K562 (cell line): Measurements from ENCODE around the gene LPIN2. TPM values are rescaled to one million over a fixed set of nuclear protein-coding genes. Genes with fewer than 3 reads are reported as not detected.

ENCODE experiments used
- ATAC-seq: fragments of 200-7000 bp; cut with Tn5 transposase; 3 replicates; pipeline ENCODE4 v1.9.1; 2020; ENCODE audit warnings: moderate library complexity
- BruUV-seq: library from RNA; stranded (reverse); fragments of 400-500 nt; replicated peaks from 2 replicates; lab custom pipeline; 2021; lab: Mats Ljungman, UMichigan
- CTCF ChIA-PET: fragments of 300-600 bp; formaldehyde crosslinking; extraction: SDS; loops from one replicate; lab custom pipeline; 2021; ENCODE audit warnings: low intra/inter-chr PET ratio; lab: Yijun Ruan, JAX
- POLR2A ChIA-PET: fragments of 300-600, 350-650 bp; sonication (Branson Sonifier 250); formaldehyde crosslinking; extraction: SDS; loops from one replicate; lab custom pipeline; 2021; ENCODE audit warnings: antibody characterized with exemption, inconsistent platforms; lab: Yijun Ruan, JAX
- DNase-seq, 4 experiments: peaks; one replicate each; pipeline versions ENCODE4 v3.0.0 to v3.0.0-alpha.2; 2011 to 2018; ENCODE audit warnings: low spot score in 3 of 4, mixed read lengths in 3 of 4; ENCODE audit errors: extremely low read depth in 1 of 4
- FAIRE-seq: peaks from 2 replicates; lab custom pipeline; 2011; peaks lifted over from hg19 to GRCh38; lab: Jason Lieb, UNC
- H2AFZ ChIP-seq: 2 replicates; pipeline ENCODE4 v1.6.0; 2011; ENCODE audit warnings: low read depth, low read length, control low read depth, inconsistent platforms
- H3K27ac ChIP-seq: fragments of 200-600 bp; 3 replicates; pipeline ENCODE4 v1.8.0; 2011; ENCODE audit warnings: low read depth, mild to moderate bottlenecking, control low read depth, inconsistent platforms, low read length, moderate library complexity, mixed read lengths; ENCODE audit errors: extremely low read depth
- H3K27me3 ChIP-seq, 2 experiments: fragments of 300-600 bp in 1 of 2; 2 replicates in 1 of 2; 3 replicates in 1 of 2; pipeline versions ENCODE4 v1.6.0 to v1.8.0; 2011; ENCODE audit warnings: inconsistent platforms in 2 of 2, low read length in 2 of 2, mild to moderate bottlenecking in 1 of 2, mixed read lengths in 1 of 2, moderate library complexity in 1 of 2; ENCODE audit not compliant: control insufficient read depth in 2 of 2, insufficient read depth in 2 of 2
- H3K36me3 ChIP-seq: fragments of 300-600 bp; 3 replicates; pipeline ENCODE4 v1.8.0; 2011; ENCODE audit warnings: mild to moderate bottlenecking, low read length, inconsistent platforms; ENCODE audit not compliant: control insufficient read depth, insufficient read depth
- H3K4me1 ChIP-seq, 2 experiments: fragments of 200-600 bp in 1 of 2; replicated peaks in 1 of 2; 2 replicates in 1 of 2; 3 replicates in 1 of 2; pipeline versions ENCODE4 v1.5.1 to v1.8.0; 2011; ENCODE audit warnings: inconsistent platforms in 2 of 2, low read length in 2 of 2, mild to moderate bottlenecking in 1 of 2, mixed read lengths in 1 of 2, moderate library complexity in 1 of 2; ENCODE audit not compliant: control insufficient read depth in 2 of 2, insufficient read depth in 2 of 2
- H3K4me2 ChIP-seq: 2 replicates; pipeline ENCODE4 v1.6.1; 2011; ENCODE audit warnings: low read length, control low read depth, inconsistent platforms, mixed read lengths; ENCODE audit not compliant: insufficient read depth
- H3K4me3 ChIP-seq: fragments of 200-600 bp; sonication (generic), shearing (Covaris generic); 2 replicates; pipeline ENCODE4 v1.5.1; 2016; ENCODE audit warnings: control low read depth, inconsistent platforms
- H3K79me2 ChIP-seq: fragments of 200-600 bp; 3 replicates; pipeline ENCODE4 v1.8.0; 2011; ENCODE audit warnings: low read length, inconsistent platforms; ENCODE audit not compliant: control insufficient read depth, insufficient read depth
- H3K9ac ChIP-seq, 2 experiments: 2 replicates each; pipeline versions ENCODE4 v1.6.0 to v1.6.1; 2011; ENCODE audit warnings: low read depth in 2 of 2, low read length in 2 of 2, control low read depth in 1 of 2, inconsistent platforms in 1 of 2, mild to moderate bottlenecking in 1 of 2, mixed read lengths in 1 of 2; ENCODE audit not compliant: insufficient read depth in 1 of 2
- H3K9me1 ChIP-seq: one replicate; pipeline ENCODE4 v1.6.0; 2011; ENCODE audit warnings: inconsistent platforms, mild to moderate bottlenecking, low read length, moderate library complexity; ENCODE audit not compliant: control insufficient read depth, insufficient read depth
- H3K9me3 ChIP-seq: replicated peaks from 2 replicates; pipeline ENCODE4 v1.5.1; 2011; ENCODE audit warnings: low read depth, low read length, inconsistent platforms; ENCODE audit not compliant: control insufficient read depth, insufficient read depth
- H4K20me1 ChIP-seq: replicated peaks from 2 replicates; pipeline ENCODE4 v1.6.1; 2011; ENCODE audit warnings: low read length, inconsistent platforms, mixed read lengths; ENCODE audit not compliant: control insufficient read depth, insufficient read depth
- AFF1 ChIP-seq, 2 experiments: fragments of 450-650 bp; IDR thresholded peaks; 2 replicates each; pipeline ENCODE4 v1.6.1; 2018; ENCODE audit warnings: mild to moderate bottlenecking in 2 of 2, low read depth in 1 of 2; ENCODE audit not compliant: partially characterized antibody in 2 of 2
- CHAMP1 ChIP-seq: fragments of 450-650 bp; IDR thresholded peaks from 2 replicates; pipeline ENCODE4 v1.6.1; 2016; ENCODE audit warnings: mild to moderate bottlenecking
- FOSL1 ChIP-seq: fragments of 200-800 bp; sonication (Bioruptor generic); conservative IDR thresholded peaks from 2 replicates; pipeline ENCODE4 v1.6.1; 2016; ENCODE audit warnings: missing genetic modification characterization, missing compliant biosample characterization
- PATZ1 ChIP-seq: fragments of 250-450 bp; sonication (Bioruptor Pico); IDR thresholded peaks from 2 replicates; pipeline ENCODE4 v1.5.0; 2020; ENCODE audit warnings: mild to moderate bottlenecking, borderline replicate concordance
- PCBP1 ChIP-seq: fragments of 200-400 bp; formaldehyde crosslinking; IDR thresholded peaks from 2 replicates; pipeline ENCODE4 v1.6.1; 2018; ENCODE audit warnings: mild to moderate bottlenecking, low read depth, low read length; ENCODE audit not compliant: poor library complexity, severe bottlenecking
- POU5F1 ChIP-seq: fragments of 150-350 bp; IDR thresholded peaks from 2 replicates; pipeline ENCODE4 v1.6.1; 2014; ENCODE audit warnings: borderline replicate concordance, low read length, low read depth, mild to moderate bottlenecking; ENCODE audit not compliant: partially characterized antibody
- PREB ChIP-seq: sonication (generic); formaldehyde crosslinking; IDR thresholded peaks from 2 replicates; pipeline ENCODE4 v1.8.1; 2023; ENCODE audit warnings: mild to moderate bottlenecking, missing genetic modification reagents
- SMAD3 ChIP-seq: fragments of 450-650 bp; formaldehyde crosslinking; conservative IDR thresholded peaks from 2 replicates; pipeline ENCODE4 v1.4.0; 2020; ENCODE audit warnings: mild to moderate bottlenecking
- TBL1XR1 ChIP-seq, 2 experiments: IDR thresholded peaks; 2 replicates each; pipeline ENCODE4 v1.6.1; 2012; ENCODE audit warnings: improper control_type of control experiment in 2 of 2, low read length in 2 of 2, mild to moderate bottlenecking in 1 of 2
- TCF15 ChIP-seq: fragments of 250-450 bp; sonication (Bioruptor Pico); IDR thresholded peaks from 2 replicates; pipeline ENCODE4 v1.8.0; 2022; ENCODE audit warnings: moderate library complexity, mild to moderate bottlenecking, inconsistent platforms
- WGBS: fragments of 100-300 bp; shearing (Covaris generic); methylation state at CpG from one replicate; pipeline ENCODE4 v1.1.6; 2016; ENCODE audit warnings: low coverage, mixed read lengths; ENCODE audit not compliant: insufficient coverage; ENCODE audit errors: missing lambda C conversion rate; 5-methylcytosine and 5-hydroxymethylcytosine counted together
- in situ Hi-C: fragments of 300-500 bp; cut with MboI; formaldehyde crosslinking; loops from 4 replicates; pipeline ENCODE4 v1.15.0; 2018; ENCODE audit warnings: inconsistent platforms, mixed read lengths
- intact Hi-C: fragments of 100-400 bp; cut with micrococcal nuclease; formaldehyde crosslinking; loops from 2 replicates; pipeline ENCODE4 v1.14.2; 2022
- polyA plus RNA-seq, 8 experiments: library from polyadenylated mRNA; depleted of rRNA in 4 of 8; stranded (reverse) in 5 of 8; unstranded in 3 of 8; fragments of >200 nt; fragmentation: Nextera tagmentation in 2 of 8; fragmentation: Illumina TruSeq in 1 of 8; extraction: Ambion mirVana in 2 of 8; extraction: Trizol in 1 of 8; gene quantifications; 2 replicates each; pipeline versions ENCODE4 v1.2.1 to v1.2.3, GENCODE V29; 2011 to 2014; ENCODE audit warnings: inconsistent platforms in 1 of 8, missing spikeins in 1 of 8
- total RNA-seq, 7 experiments: library from RNA; depleted of rRNA in 6 of 7; stranded (reverse); fragments of >200 nt in 6 of 7; fragmentation: Illumina TruSeq in 2 of 7; extraction: Trizol in 2 of 7; gene quantifications; 2 replicates each; pipeline versions ENCODE4 v1.2.1 to v1.2.3, GENCODE V29; 2011 to 2021; ENCODE audit warnings: low replicate concordance in 1 of 7

The LPIN2 gene
- total and polyA plus RNA-seq, 9 of the 15 experiments (the other 6 are each of a cell fraction or from before 2014, with no cell fraction given): 5.2 to 34.8 (median 24.6) TPM

GRCh38 chr18:3010086-3010485 lies 2.9 kb downstream of the LPIN2 start:
- no TSS peak for BruUV-seq
- POLR2A ChIA-PET: interaction anchor here (0.6 to 3.1 kb wide), 8 partner anchors 7 to 236 kb away, joined by 3 to 23 read pairs (median 4); no protein-coding TSS in a partner anchor
- no peak overlapping the region for H3K4me2 ChIP-seq
- H3K9ac ChIP-seq: peak overlapping the region in 1 of 2 experiments; percentile 50; a peak in 1 of 4 replicates
- H3K4me1 ChIP-seq: peaks cover 18 to 21% of the 10 kb centered on the region in 2 experiments
- H3K9me1 ChIP-seq: no peaks in the 10 kb centered on the region
- H4K20me1 ChIP-seq: no peaks in the 10 kb centered on the region
- peaks cover 73% of the 10 kb centered on the region for H3K79me2 ChIP-seq
- H3K27ac ChIP-seq: no peak overlapping the region
- H2AFZ ChIP-seq: no peak overlapping the region
- TF ChIP-seq TCF15 (CRISPR knock-in tag) (no peak), AFF1 (IDR thresholded peaks at IDR 0.05; ENCODE audit: low read depth in 1 of 2, partially characterized antibody in 2 of 2) (no peak), TBL1XR1 (IDR thresholded peaks at IDR 0.05; ENCODE audit: low read length in 2 of 2) (no peak), SMAD3 (CRISPR knock-in tag) (no peak), PATZ1 (CRISPR knock-in tag) (no peak), PREB (CRISPR knock-in tag) (no peak), FOSL1 (tag) (no peak), PCBP1 (no peak), CHAMP1 (no peak), POU5F1 (no peak)
- no peak overlapping the region for H3K4me3 ChIP-seq
- in situ Hi-C loops (no loop called here), intact Hi-C loops (loop anchor here (5.0 kb wide), 1 partner anchor 142 kb away; no protein-coding TSS in a partner anchor)
- H3K36me3 ChIP-seq: peaks cover 56% of the 10 kb centered on the region
- FAIRE-seq: no peak
- no peaks in the 10 kb centered on the region for H3K9me3 ChIP-seq
- DNase-seq: no peak
- H3K27me3 ChIP-seq: no peaks in the 10 kb centered on the region
- no peak for ATAC-seq
- CTCF ChIA-PET: no interaction called here
- 89% methylated on average over 4 of the region's 4 CpGs for WGBS
